WTC11 (cell line): ENCODE results near the gene THRSP.

Source experiments
- CTCF ChIP-seq: fragments of 200-600 bp; IDR thresholded peaks from 2 replicates; pipeline ENCODE4 v1.8.0; 2022; ENCODE audit warnings: antibody characterized with exemption
- MAX ChIP-seq: sonication (generic); formaldehyde crosslinking; IDR thresholded peaks from 2 replicates; pipeline ENCODE4 v1.8.0; 2022; ENCODE audit warnings: mild to moderate bottlenecking, missing genetic modification reagents
- ZBTB43 ChIP-seq: sonication (generic); formaldehyde crosslinking; IDR thresholded peaks from 2 replicates; pipeline ENCODE4 v1.8.1; 2023; ENCODE audit warnings: mild to moderate bottlenecking, missing genetic modification reagents
- ZMAT4 ChIP-seq: fragments of 250-450 bp; sonication (Bioruptor Pico); IDR thresholded peaks from 2 replicates; pipeline ENCODE4 v1.9.0; 2021; ENCODE audit warnings: mild to moderate bottlenecking

GRCh38 chr11:78080084-78080817, 16.6 kb downstream of the THRSP start:
- no peak for TF ChIP-seq CTCF
- TF ChIP-seq ZMAT4, result no peak
- TF ChIP-seq ZBTB43 (CRISPR knock-in tag), result no peak
- TF ChIP-seq MAX, result no peak
